ENCODE results near the gene PLEKHS1.
"Not testable (repeated sequence)": the region's sequence is repeated elsewhere in the genome, so short reads cannot be mapped to it uniquely, and the experiment has no call there.

PLEKHS1 gene

DNA sequence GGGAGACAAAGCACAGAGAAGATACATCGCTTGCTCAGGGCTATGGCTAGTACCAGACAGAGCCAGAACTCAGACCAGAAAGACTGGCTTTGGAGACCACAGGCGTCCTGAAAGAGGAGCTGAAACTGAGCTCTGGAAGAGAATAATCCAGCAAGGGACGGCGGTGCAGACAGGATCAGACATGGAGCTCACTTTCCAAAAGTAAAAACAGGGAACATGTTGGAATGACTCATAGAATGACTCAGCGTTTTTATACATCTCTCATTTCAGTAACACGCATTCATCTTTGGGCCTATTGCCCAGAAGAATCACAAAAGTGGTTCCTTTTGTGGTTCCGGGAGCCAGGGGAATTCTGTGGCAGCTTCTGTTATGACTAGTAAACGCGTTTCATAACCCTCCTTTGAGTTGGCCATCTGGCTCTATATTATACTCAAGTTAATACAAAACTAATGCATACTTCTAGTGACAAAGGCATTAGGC lies 37.2 kb downstream of the PLEKHS1 start:
- H3K4me3 ChIP-seq (ENCODE audit: low read depth, low read length), result no peak overlapping the region

DNA sequence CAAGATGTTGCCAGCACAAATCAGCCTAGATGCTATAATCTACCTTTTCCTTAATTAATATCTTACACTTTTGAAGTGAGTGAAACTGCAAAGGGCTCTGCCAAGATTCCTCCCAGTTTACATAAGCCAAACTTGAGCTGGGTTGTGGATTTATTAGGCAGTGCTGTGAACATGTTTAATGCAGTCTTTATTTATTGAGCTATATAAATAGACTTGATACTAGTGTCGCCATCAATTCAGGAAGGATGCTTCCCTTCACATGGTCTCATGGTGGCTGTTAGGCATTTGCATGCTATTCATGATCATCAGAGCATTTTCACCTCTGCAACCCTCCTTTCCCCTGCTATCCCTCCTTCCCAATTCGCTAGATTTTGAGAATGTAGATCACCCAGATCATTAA lies 40.2 kb downstream of the PLEKHS1 start:
- no peak overlapping the region for H3K4me3 ChIP-seq (ENCODE audit: low read depth, low read length)

DNA sequence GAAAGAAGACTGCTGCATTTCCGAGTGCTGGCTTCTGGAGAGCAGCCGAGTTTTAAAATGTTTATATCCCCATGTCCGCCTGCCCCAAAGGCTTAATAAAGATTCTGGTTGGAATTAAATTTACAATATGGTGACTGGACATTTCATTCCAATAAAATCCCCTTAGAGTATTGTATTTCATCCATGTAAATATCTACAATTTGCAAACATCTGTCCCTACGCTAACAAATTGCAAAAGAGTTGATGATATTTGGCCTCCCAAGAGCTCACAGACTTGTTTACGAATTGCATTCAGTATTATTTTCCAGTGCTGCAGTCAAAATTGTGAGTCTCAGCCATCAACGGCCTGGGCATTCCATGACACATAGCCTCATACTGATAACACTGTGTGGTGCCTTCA lies 50.1 kb downstream of the PLEKHS1 start:
- H3K4me3 ChIP-seq (ENCODE audit: low read depth, low read length), result no peak overlapping the region

DNA sequence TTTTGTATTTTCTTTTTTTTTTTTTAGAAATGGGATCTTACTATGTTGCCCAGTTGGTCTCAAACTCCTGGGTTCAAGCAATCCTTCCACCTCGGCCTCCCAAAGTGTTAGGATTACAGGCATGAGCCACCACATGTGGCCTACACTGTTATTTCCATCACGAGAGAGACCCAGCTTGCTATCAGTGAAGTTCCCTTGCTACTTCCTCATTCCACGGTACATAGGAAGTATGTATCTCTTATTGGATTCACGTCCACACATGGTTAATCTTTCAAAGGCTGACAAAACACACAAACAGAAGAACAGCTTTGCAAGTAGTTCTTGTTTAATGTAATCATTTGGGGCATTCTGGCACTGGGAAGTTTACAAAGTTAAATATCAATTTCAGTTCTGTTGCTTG lies 51.5 kb downstream of the PLEKHS1 start:
- no peak overlapping the region for H3K4me3 ChIP-seq (ENCODE audit: low read depth, low read length)

DNA sequence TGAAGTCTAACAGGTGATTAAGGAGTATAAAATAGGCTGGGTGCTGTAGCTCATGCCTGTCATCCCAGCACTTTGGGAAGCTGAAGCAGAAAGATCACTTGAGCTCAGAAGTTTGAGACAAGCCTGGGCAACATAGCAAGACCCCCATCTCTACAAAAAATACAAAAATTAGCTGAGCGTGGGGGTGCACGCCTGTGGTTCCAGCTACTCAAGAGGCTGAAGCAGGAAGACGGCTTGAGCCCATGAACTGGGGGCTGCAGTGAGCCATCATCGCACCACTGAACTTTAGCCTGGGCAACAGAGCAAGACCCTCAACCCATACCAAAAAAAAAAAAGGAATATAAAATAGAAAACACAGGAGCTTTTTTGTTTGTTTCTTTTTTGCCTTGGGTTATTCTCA lies 55.0 kb downstream of the PLEKHS1 start:
- no peak overlapping the region for H3K4me3 ChIP-seq (ENCODE audit: low read depth, low read length)

DNA sequence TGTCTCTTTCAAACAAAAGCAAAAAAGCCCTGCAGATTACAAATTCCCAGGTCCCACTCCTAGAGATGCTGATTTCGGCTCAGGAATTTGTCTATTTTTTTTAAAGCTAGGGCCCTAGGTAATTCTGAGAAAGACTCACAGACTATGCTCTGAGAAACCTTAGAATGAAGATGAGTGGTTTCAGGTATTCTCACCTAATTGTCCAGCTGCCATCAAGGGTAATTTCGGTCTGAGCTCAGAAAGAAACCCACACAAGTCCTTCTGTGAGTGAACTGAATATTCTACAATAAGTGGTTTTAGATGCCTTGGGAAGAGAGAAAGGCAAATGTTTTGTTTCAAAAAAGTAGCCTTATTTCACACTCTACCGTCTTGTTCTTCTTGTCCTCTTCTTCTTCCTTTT lies 56.7 kb downstream of the PLEKHS1 start:
- no peak overlapping the region for H3K4me3 ChIP-seq (ENCODE audit: low read depth, low read length)

DNA sequence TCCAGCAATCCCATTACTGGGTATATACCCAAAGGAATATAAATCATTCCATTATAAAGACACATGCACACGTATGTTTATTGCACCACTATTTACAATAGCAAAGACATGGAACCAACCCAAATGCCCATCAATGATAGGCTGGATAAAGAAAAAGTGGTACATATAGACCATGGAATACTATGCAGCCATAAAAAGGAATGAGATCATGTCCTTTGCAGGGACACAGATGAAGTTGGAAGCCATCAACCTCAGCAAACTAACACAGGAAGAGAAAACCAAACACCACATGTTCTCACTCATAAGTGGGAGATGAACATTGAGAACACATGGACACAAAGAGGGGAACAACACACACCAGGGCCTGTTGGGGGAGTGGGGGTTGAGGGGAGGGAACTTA lies 63.2 kb downstream of the PLEKHS1 start:
- not testable (repeated sequence) for H3K4me3 ChIP-seq (ENCODE audit: low read depth, low read length)

DNA sequence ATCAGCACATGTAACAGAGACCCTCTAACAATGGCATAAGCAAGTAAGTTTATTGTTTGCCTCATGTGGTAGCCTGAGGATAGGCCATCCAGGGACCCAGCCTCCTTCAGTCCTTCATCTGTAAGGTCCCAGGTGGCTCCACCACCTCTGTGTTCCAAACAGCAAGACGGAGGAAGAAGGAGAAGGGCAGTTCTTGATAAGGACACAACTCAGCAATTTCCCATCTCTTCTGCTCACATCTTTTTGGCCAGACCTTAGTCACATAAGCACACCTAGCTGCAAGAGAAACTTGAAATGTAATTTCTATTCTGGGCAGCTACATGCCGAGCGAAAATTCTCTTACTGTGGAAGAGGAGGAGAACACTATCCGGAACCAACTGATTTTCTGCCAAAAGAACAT lies 68.5 kb downstream of the PLEKHS1 start:
- no peak overlapping the region for H3K4me3 ChIP-seq (ENCODE audit: low read depth, low read length)

DNA sequence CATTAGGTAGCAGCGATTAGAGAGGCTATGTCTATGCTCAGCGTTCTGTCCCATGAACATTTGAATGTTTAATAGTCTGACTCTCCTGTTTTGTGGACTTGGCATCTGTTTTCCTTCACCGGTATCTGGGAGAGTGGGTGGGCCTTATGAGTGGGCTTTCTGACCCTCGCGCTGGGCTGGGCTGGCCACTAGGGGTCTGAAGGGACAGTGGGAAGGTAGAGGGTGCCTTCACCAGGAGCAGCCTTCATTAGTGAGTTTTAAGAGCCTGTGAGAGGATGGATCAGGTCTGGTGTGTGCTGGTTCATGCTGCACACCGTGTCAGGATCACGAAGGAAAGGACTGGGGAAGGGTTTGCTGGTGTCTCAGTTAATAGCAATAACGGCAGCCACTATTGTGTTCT lies 69.0 kb downstream of the PLEKHS1 start:
- no peak overlapping the region for H3K4me3 ChIP-seq (ENCODE audit: low read depth, low read length)

DNA sequence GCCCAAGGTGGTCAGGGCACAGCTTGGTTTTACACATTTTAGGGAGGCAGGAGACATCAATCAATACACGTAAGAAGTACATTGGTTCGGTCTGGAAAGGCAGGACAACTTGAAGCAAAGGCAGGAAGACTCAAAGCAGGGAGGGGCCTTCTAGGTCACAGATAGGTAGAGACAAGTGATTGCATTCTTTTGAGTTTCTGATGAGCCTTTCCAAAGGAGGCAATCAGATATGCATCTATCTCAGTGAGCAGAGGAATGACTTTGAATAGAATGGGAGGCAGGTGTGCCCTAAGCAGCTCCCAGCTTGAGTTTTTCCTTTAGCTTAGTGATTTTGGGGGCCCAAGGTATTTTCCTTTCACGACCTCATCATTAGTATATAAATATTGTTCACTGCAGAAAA lies 69.8 kb downstream of the PLEKHS1 start:
- H3K4me3 ChIP-seq (ENCODE audit: low read depth, low read length), result not testable (repeated sequence)

DNA sequence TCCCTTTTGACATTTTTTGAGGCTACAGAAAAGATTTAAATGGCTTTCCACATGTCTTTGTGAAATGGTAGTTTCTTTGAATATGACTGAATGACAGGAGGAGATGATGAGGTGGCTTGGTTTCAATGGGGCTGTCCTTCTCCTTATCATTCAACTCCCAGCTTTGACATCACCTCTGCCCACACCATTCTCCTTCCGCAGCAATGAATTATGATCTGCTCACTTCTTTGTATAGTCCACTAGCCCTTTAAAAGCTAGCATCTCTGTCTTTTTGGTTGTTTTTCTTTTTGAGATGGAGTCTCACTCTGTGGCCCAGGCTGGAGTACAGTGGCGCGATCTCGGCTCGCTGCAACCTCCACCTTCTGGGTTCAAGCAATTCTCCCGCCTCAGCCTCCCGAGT lies 70.7 kb downstream of the PLEKHS1 start:
- no peak overlapping the region for H3K4me3 ChIP-seq (ENCODE audit: low read depth, low read length)

DNA sequence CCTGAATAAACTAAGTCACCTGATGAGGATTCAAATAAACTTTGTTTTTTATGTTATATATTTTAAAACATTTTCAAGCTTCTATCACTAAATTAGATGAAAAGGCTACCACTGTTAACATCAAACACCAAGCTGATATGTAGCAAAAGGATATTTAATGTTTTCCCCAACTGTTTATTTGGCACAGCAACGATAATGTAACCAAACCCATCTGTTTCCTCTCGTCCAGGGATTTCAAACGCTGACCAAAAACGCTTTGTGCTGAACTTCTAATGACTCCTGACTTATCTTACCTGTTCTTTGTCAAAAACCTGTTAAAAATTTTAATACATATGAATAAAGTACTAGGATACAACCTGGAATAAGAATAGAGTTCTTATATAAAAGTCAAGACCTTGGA lies 71.9 kb downstream of the PLEKHS1 start:
- no peak overlapping the region for H3K4me3 ChIP-seq (ENCODE audit: low read depth, low read length)

DNA sequence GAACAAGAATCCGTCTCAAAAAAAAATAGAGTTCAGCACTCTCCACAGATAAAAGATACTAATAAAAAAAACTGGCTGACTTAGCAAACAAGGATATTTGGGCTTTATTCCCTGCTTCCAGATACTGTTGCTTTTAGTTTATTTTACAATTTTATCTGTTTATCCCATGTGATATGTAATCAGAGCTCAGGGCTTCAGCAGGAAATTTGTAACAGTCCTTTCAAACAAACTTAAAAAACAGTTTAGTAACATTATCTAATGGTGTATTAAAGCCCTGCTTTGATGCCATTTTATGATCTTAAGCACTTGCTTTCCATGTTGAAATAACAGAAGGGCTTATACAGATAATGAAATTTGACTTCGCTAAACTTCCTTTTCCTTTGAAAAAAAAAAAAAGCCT lies 74.3 kb downstream of the PLEKHS1 start:
- H3K4me3 ChIP-seq (ENCODE audit: low read depth, low read length), result no peak overlapping the region

DNA sequence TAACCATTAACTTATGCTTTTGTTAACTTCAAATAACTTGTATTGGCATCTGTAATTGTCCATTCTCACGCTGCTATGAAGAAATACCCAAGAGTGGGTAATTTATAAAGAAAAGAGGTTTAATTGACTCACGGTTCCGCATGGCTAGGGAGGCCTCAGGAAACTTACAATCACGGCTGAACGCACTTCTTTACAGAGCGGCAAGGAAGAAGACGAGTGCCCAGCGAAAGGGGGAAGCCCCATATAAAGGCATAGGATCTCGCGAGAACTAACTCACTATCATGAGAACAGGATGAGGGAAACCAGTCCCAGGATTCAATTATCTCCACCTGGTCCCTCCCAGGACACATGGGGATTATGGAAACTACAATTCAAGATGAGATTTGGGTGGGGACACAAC lies 77.1 kb downstream of the PLEKHS1 start:
- not testable (repeated sequence) for H3K4me3 ChIP-seq (ENCODE audit: low read depth, low read length)

Measured in iPS-11a (cell line).